HCT116 (cell line): ENCODE results near the gene PCSK9. TPM values are rescaled to one million over a fixed set of nuclear protein-coding genes. Genes with fewer than 3 reads are reported as not detected.

Experiments used
- ATAC-seq: fragments of 200-7000 bp; cut with Tn5 transposase; 2 replicates; pipeline ENCODE4 v1.9.1; 2020; ENCODE audit warnings: mild to moderate bottlenecking, moderate library complexity
- BruUV-seq: library from RNA; stranded (reverse); fragments of 400-500 nt; replicated peaks from 2 replicates; lab custom pipeline; 2021; lab: Mats Ljungman, UMichigan
- CTCF ChIA-PET: fragments of 300-600 bp; sonication (Branson Sonifier 250); formaldehyde crosslinking; loops from one replicate; lab custom pipeline; 2021; ENCODE audit warnings: antibody characterized with exemption; lab: Charles Lee
- POLR2A ChIA-PET: fragments of 300-600, 350-600 bp; sonication (Branson Sonifier 250); formaldehyde crosslinking; loops from one replicate; lab custom pipeline; 2021; ENCODE audit warnings: antibody characterized with exemption; lab: Charles Lee
- RAD21 ChIA-PET, 2 experiments: fragments of 300-600 bp; sonication (Branson Sonifier 250); formaldehyde crosslinking; loops; one replicate each; lab custom pipeline; 2023; ENCODE audit warnings: low total read pairs in 2 of 2; ENCODE audit not compliant: uncharacterized antibody in 2 of 2, unreplicated experiment in 2 of 2, low non-redundant PET in 1 of 2; lab: Charles Lee
- DNase-seq: peaks from one replicate; pipeline ENCODE4 v3.0.0-alpha.2; 2010; ENCODE audit warnings: low read depth, low spot score
- H2AFZ ChIP-seq: fragments of 200-600 bp; shearing (Covaris generic), sonication (generic); 2 replicates; pipeline ENCODE4 v1.6.1; 2017; ENCODE audit warnings: low read depth, mixed run types, mixed read lengths, antibody characterized with exemption, low read length; ENCODE audit not compliant: poor library complexity, severe bottlenecking
- H3K27ac ChIP-seq: 2 replicates; pipeline ENCODE4 v1.5.1; 2012; ENCODE audit warnings: low read depth, low read length
- H3K27me3 ChIP-seq: fragments of 200-600 bp; sonication (generic); 2 replicates; pipeline ENCODE4 v1.6.1; 2016; ENCODE audit warnings: mixed run types, low read length, mixed read lengths; ENCODE audit not compliant: insufficient read depth
- H3K36me3 ChIP-seq, 2 experiments: fragments of 200-500 bp in 1 of 2; fragments of 200-600 bp in 1 of 2; sonication (Bioruptor generic) in 1 of 2; sonication (generic) in 1 of 2; 2 replicates each; pipeline versions ENCODE4 v1.5.1 to v1.6.1; 2014 to 2016; ENCODE audit warnings: low read length in 2 of 2, inconsistent platforms in 1 of 2, mixed read lengths in 1 of 2, mixed run types in 1 of 2; ENCODE audit not compliant: insufficient read depth in 2 of 2, control insufficient read depth in 1 of 2
- H3K4me1 ChIP-seq, 2 experiments: fragments of 200-600 bp in 1 of 2; sonication (generic) in 1 of 2; 2 replicates each; pipeline versions ENCODE4 v1.5.1 to v1.6.1; 2012 to 2017; ENCODE audit warnings: low read length in 2 of 2, inconsistent platforms in 1 of 2, mild to moderate bottlenecking in 1 of 2, mixed read lengths in 1 of 2, mixed run types in 1 of 2, moderate library complexity in 1 of 2; ENCODE audit not compliant: insufficient read depth in 2 of 2, control insufficient read depth in 1 of 2
- H3K4me2 ChIP-seq: fragments of 200-600 bp; sonication (generic); 2 replicates; pipeline ENCODE4 v1.6.1; 2017; ENCODE audit warnings: mixed run types, low read length, mixed read lengths
- H3K4me3 ChIP-seq, 2 experiments: fragments of 200-600 bp in 1 of 2; sonication (generic) in 1 of 2; replicated peaks in 1 of 2; 2 replicates each; pipeline ENCODE4 v1.5.1; 2011 to 2016; ENCODE audit warnings: low read length in 2 of 2, control low read depth in 1 of 2, low read depth in 1 of 2, mild to moderate bottlenecking in 1 of 2, mixed read lengths in 1 of 2, mixed run types in 1 of 2
- H3K79me2 ChIP-seq: fragments of 200-600 bp; sonication (generic); 2 replicates; pipeline ENCODE4 v1.6.1; 2017; ENCODE audit warnings: mild to moderate bottlenecking, mixed run types, low read length, moderate library complexity, mixed read lengths; ENCODE audit not compliant: insufficient read depth
- H3K9ac ChIP-seq: fragments of 200-600 bp; sonication (generic); 2 replicates; pipeline ENCODE4 v1.6.1; 2016; ENCODE audit warnings: low read length, mixed read lengths
- H3K9me2 ChIP-seq: fragments of 200-600 bp; sonication (generic), shearing (Covaris generic); 2 replicates; pipeline ENCODE4 v1.6.1; 2017; ENCODE audit warnings: mixed run types, mild to moderate bottlenecking, moderate library complexity; ENCODE audit not compliant: insufficient read depth
- H3K9me3 ChIP-seq, 2 experiments: fragments of 200-500 bp in 1 of 2; fragments of 200-600 bp in 1 of 2; sonication (Bioruptor generic) in 1 of 2; sonication (generic) in 1 of 2; 2 replicates each; pipeline ENCODE4 v1.6.1; 2014 to 2017; ENCODE audit warnings: low read length in 2 of 2, mixed read lengths in 2 of 2, inconsistent platforms in 1 of 2, low read depth in 1 of 2, mild to moderate bottlenecking in 1 of 2, mixed run types in 1 of 2, moderate library complexity in 1 of 2; ENCODE audit not compliant: control insufficient read depth in 1 of 2, insufficient read depth in 1 of 2
- H4K20me1 ChIP-seq: fragments of 200-600 bp; sonication (generic), shearing (Covaris generic); 2 replicates; pipeline ENCODE4 v1.6.1; 2017; ENCODE audit warnings: mixed run types, mild to moderate bottlenecking, moderate library complexity; ENCODE audit not compliant: insufficient read depth
- CEBPB ChIP-seq: IDR thresholded peaks from 2 replicates; pipeline ENCODE4 v1.6.1; 2012; ENCODE audit warnings: low read depth
- EGR1 ChIP-seq: IDR thresholded peaks from 2 replicates; pipeline ENCODE4 v1.6.1; 2012; ENCODE audit warnings: low read depth
- ELF1 ChIP-seq: IDR thresholded peaks from 2 replicates; pipeline ENCODE4 v1.6.1; 2012; ENCODE audit warnings: low read depth, borderline replicate concordance
- EZH2 ChIP-seq: fragments of 200-600 bp; sonication (generic); IDR thresholded peaks from 2 replicates; pipeline ENCODE4 v1.6.1; 2017; ENCODE audit warnings: antibody characterized with exemption, mixed run types
- EZH2phosphoT487 ChIP-seq: fragments of 200-600 bp; IDR thresholded peaks from 2 replicates; pipeline ENCODE4 v1.6.1; 2018; ENCODE audit warnings: antibody characterized with exemption, borderline replicate concordance
- FOSL1 ChIP-seq: IDR thresholded peaks from 2 replicates; pipeline ENCODE4 v1.6.1; 2012; ENCODE audit warnings: low read depth
- JUND ChIP-seq: IDR thresholded peaks from 2 replicates; pipeline ENCODE4 v1.6.1; 2012
- POLR2A ChIP-seq: IDR thresholded peaks from 2 replicates; pipeline ENCODE4 v1.7.0; 2011; ENCODE audit warnings: borderline replicate concordance; ENCODE audit not compliant: insufficient read depth, insufficient read length; ENCODE audit errors: extremely low read depth
- POLR2AphosphoS5 ChIP-seq: IDR thresholded peaks from 2 replicates; pipeline ENCODE4 v1.6.1; 2011; ENCODE audit warnings: mild to moderate bottlenecking, low read depth, low read length, moderate library complexity
- RAD21 ChIP-seq: IDR thresholded peaks from 2 replicates; pipeline ENCODE4 v1.6.1; 2012; ENCODE audit warnings: low read depth, mild to moderate bottlenecking
- SIN3A ChIP-seq: IDR thresholded peaks from 2 replicates; pipeline ENCODE4 v1.6.1; 2012; ENCODE audit warnings: low read depth
- SP1 ChIP-seq: IDR thresholded peaks from 2 replicates; pipeline ENCODE4 v1.6.1; 2012; ENCODE audit warnings: low read depth
- TCF7L2 ChIP-seq: IDR thresholded peaks from 2 replicates; pipeline ENCODE4 v1.7.0; 2011; ENCODE audit warnings: borderline replicate concordance, inconsistent platforms; ENCODE audit not compliant: insufficient read depth, insufficient read length; ENCODE audit errors: extremely low read depth
- YY1 ChIP-seq: IDR thresholded peaks from 2 replicates; pipeline ENCODE4 v1.6.1; 2011; ENCODE audit warnings: low read length, low read depth, moderate library complexity, mild to moderate bottlenecking; ENCODE audit not compliant: insufficient replicate concordance; ENCODE audit errors: extremely low read depth
- ZFX ChIP-seq: fragments of 450-650 bp; IDR thresholded peaks from 2 replicates; pipeline ENCODE4 v1.6.1; 2017
- ZNF274 ChIP-seq: fragments of 200-500 bp; sonication (Bioruptor generic); IDR thresholded peaks from 2 replicates; pipeline ENCODE4 v1.6.1; 2014; ENCODE audit warnings: mild to moderate bottlenecking, low read depth, low read length, inconsistent platforms
- intact Hi-C: fragments of 100-400 bp; cut with micrococcal nuclease; formaldehyde crosslinking; loops from 2 replicates; pipeline ENCODE4 v1.10.0; 2022
- total RNA-seq: library from RNA; stranded (reverse); gene quantifications from one replicate; pipeline ENCODE4 v1.2.1, GENCODE V29; 2021; ENCODE audit not compliant: unreplicated experiment
- TF ChIP-seq, protein P1 (sequence below): IDR thresholded peaks from 2 replicates; pipeline ENCODE4 v1.6.1; 2011; ENCODE audit warnings: mild to moderate bottlenecking, low read length, moderate library complexity; ENCODE audit not compliant: insufficient replicate concordance; ENCODE audit errors: extremely low read depth
- TF ChIP-seq, protein P2 (sequence below), 3 experiments: fragments of 200-600 bp in 1 of 3; sonication (generic) in 1 of 3; IDR thresholded peaks in 2 of 3; conservative IDR thresholded peaks in 1 of 3; 2 replicates each; pipeline ENCODE4 v1.5.1; 2012 to 2017; ENCODE audit warnings: low read depth in 2 of 3, low read length in 2 of 3, antibody characterized with exemption in 1 of 3, borderline replicate concordance in 1 of 3, control low read depth in 1 of 3, mild to moderate bottlenecking in 1 of 3, mixed read lengths in 1 of 3, mixed run types in 1 of 3, moderate library complexity in 1 of 3; ENCODE audit not compliant: insufficient read depth in 1 of 3

The PCSK9 gene
- total RNA-seq, 1 experiment from 2014 or later = 39.6 TPM

DNA sequence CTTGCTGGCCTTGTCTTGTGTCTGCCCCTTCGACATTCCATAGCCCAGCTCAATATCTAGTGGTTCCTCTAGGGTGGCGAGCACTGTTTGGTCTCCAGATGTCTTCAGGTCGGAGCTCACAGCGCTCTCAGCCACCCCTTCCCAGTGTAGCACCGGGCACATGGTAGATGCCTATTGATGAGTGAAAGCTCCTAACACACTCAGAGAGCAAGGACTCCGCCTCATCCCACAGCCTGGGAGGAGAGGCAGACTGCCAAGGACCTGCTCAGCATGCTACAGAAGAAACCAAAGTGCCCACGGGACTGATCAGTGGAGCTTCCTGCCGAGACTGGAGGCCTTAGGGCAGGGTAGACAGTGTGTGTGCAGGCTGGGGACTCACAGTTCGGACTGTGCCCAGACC, 10.9 kb downstream of the PCSK9 start:
- H3K4me2 ChIP-seq = no peak overlapping the region
- ChIA-PET RAD21 (no interaction called here), POLR2A (no interaction called here), CTCF (no interaction called here)
- no peak overlapping the region for H3K9ac ChIP-seq
- H3K9me2 ChIP-seq = no peaks in the 10 kb centered on the region
- no peak for TF ChIP-seq RAD21
- no peak for TF ChIP-seq CEBPB
- no peak for TF ChIP-seq SIN3A
- TF ChIP-seq FOSL1 = no peak
- TF ChIP-seq JUND = no peak
- no peak for TF ChIP-seq EZH2
- TF ChIP-seq ELF1 = no peak
- TF ChIP-seq SP1 = no peak
- TF ChIP-seq ZFX = no peak
- no peak for TF ChIP-seq YY1
- TF ChIP-seq POLR2AphosphoS5 = no peak
- TF ChIP-seq, protein P1, sequence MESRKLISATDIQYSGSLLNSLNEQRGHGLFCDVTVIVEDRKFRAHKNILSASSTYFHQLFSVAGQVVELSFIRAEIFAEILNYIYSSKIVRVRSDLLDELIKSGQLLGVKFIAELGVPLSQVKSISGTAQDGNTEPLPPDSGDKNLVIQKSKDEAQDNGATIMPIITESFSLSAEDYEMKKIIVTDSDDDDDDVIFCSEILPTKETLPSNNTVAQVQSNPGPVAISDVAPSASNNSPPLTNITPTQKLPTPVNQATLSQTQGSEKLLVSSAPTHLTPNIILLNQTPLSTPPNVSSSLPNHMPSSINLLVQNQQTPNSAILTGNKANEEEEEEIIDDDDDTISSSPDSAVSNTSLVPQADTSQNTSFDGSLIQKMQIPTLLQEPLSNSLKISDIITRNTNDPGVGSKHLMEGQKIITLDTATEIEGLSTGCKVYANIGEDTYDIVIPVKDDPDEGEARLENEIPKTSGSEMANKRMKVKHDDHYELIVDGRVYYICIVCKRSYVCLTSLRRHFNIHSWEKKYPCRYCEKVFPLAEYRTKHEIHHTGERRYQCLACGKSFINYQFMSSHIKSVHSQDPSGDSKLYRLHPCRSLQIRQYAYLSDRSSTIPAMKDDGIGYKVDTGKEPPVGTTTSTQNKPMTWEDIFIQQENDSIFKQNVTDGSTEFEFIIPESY = no peak
- no peak for TF ChIP-seq EZH2phosphoT487
- no peak for TF ChIP-seq EGR1
- no peak for TF ChIP-seq ZNF274
- TF ChIP-seq, protein P2, sequence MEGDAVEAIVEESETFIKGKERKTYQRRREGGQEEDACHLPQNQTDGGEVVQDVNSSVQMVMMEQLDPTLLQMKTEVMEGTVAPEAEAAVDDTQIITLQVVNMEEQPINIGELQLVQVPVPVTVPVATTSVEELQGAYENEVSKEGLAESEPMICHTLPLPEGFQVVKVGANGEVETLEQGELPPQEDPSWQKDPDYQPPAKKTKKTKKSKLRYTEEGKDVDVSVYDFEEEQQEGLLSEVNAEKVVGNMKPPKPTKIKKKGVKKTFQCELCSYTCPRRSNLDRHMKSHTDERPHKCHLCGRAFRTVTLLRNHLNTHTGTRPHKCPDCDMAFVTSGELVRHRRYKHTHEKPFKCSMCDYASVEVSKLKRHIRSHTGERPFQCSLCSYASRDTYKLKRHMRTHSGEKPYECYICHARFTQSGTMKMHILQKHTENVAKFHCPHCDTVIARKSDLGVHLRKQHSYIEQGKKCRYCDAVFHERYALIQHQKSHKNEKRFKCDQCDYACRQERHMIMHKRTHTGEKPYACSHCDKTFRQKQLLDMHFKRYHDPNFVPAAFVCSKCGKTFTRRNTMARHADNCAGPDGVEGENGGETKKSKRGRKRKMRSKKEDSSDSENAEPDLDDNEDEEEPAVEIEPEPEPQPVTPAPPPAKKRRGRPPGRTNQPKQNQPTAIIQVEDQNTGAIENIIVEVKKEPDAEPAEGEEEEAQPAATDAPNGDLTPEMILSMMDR (IDR thresholded peaks at IDR 0.05 in 2 of 3, conservative IDR thresholded peaks at IDR 0.05 in 1 of 3; ENCODE audit: borderline replicate concordance in 1 of 3, insufficient read depth in 1 of 3, low read depth in 2 of 3, low read length in 2 of 3) = no peak
- no peak for TF ChIP-seq POLR2A
- no peak for TF ChIP-seq TCF7L2
- no peaks in the 10 kb centered on the region for H3K4me1 ChIP-seq
- 0 out of 4 replicates have a peak, but pooled peaks cover 0 to 3% of the 10 kb centered on the region in 2 experiments for H3K36me3 ChIP-seq
- no peak for ATAC-seq
- H3K27me3 ChIP-seq = no peaks in the 10 kb centered on the region
- H4K20me1 ChIP-seq = no peaks in the 10 kb centered on the region
- no TSS peak for BruUV-seq
- H3K9me3 ChIP-seq = no peaks in the 10 kb centered on the region
- no peak overlapping the region for H2AFZ ChIP-seq
- intact Hi-C loops = no loop called here
- no peak overlapping the region for H3K27ac ChIP-seq
- H3K79me2 ChIP-seq = no peaks in the 10 kb centered on the region
- H3K4me3 ChIP-seq = no peak overlapping the region
- DNase-seq = no peak
